ES-I3 (cell line): ENCODE measurements around the gene EMX2.
A peak's percentile ranks its signal among the peaks of the same experiment; 100 is the strongest.

Experiments used
- H3K36me3 ChIP-seq: 2 replicates; pipeline ENCODE4 v1.6.1; 2013; ENCODE audit warnings: mild to moderate bottlenecking, low read length, control low read depth, moderate library complexity; ENCODE audit not compliant: insufficient read depth
- H3K4me1 ChIP-seq: 2 replicates; pipeline ENCODE4 v1.6.1; 2013; ENCODE audit warnings: mild to moderate bottlenecking, control low read depth, low read length; ENCODE audit not compliant: insufficient read depth
- H3K9ac ChIP-seq: 2 replicates; pipeline ENCODE4 v1.6.1; 2013; ENCODE audit warnings: low read depth, mild to moderate bottlenecking, low read length, moderate library complexity
- H3K9me3 ChIP-seq: 2 replicates; pipeline ENCODE4 v1.6.1; 2013; ENCODE audit warnings: mild to moderate bottlenecking, low read length, moderate library complexity; ENCODE audit not compliant: control insufficient read depth, insufficient read depth

Gene EMX2

GRCh38 chr10:117536866-117537435 lies 5.6 kb upstream of the EMX2 start:
- Histone ChIP-seq H3K36me3 (no peaks in the 10 kb centered on the region), H3K9ac (peak overlapping the region; percentile 48; the same call in 1 of the 2 replicates), H3K9me3 (no peaks in the 10 kb centered on the region), H3K4me1 (peaks cover 7% of the 10 kb centered on the region)

DNA sequence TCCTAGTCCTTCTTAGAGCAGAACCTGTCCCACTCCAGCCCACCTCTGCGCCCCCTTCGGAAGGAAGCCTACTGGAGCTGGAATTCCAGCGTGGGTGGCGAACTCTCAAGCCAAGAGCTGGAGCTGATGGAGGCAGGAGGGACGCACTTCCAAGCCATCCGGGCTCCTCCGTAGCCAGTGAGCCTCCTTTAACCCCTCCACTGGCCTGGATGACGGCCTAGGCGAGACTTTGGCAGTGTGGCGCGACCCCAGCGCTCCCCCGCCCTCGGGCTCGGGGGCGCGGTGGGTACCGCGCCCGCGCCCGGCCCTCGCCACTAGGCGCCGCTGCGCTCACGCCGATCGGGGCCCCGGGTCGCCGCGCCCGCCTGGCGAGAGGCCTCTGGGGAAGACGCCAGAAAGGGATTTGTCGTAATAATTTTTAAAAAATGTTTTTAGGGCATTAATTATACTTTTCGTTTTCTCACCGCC lies 5.1 kb upstream of the EMX2 start:
- Histone ChIP-seq H3K9me3 (no peaks in the 10 kb centered on the region), H3K4me1 (peaks cover 7% of the 10 kb centered on the region), H3K9ac (peak overlapping the region; percentile 48; the same call in 1 of the 2 replicates), H3K36me3 (no peaks in the 10 kb centered on the region)

- H3K9ac ChIP-seq = peak overlapping the region; percentile 48; the same call in 1 of the 2 replicates
- no peaks in the 10 kb centered on the region for H3K9me3 ChIP-seq
- no peaks in the 10 kb centered on the region for H3K36me3 ChIP-seq
- peaks cover 7% of the 10 kb centered on the region for H3K4me1 ChIP-seq
Observed at GRCh38 chr10:117537904-117538524, 4.5 kb upstream of the EMX2 start.

- H3K9me3 ChIP-seq = no peaks in the 10 kb centered on the region
- no peaks in the 10 kb centered on the region; the same call in 1 of the 2 replicates for H3K4me1 ChIP-seq
- no peaks in the 10 kb centered on the region for H3K36me3 ChIP-seq
- H3K9ac ChIP-seq = no peak overlapping the region
Observed at GRCh38 chr10:117539361-117539773, 3.2 kb upstream of the EMX2 start.

DNA sequence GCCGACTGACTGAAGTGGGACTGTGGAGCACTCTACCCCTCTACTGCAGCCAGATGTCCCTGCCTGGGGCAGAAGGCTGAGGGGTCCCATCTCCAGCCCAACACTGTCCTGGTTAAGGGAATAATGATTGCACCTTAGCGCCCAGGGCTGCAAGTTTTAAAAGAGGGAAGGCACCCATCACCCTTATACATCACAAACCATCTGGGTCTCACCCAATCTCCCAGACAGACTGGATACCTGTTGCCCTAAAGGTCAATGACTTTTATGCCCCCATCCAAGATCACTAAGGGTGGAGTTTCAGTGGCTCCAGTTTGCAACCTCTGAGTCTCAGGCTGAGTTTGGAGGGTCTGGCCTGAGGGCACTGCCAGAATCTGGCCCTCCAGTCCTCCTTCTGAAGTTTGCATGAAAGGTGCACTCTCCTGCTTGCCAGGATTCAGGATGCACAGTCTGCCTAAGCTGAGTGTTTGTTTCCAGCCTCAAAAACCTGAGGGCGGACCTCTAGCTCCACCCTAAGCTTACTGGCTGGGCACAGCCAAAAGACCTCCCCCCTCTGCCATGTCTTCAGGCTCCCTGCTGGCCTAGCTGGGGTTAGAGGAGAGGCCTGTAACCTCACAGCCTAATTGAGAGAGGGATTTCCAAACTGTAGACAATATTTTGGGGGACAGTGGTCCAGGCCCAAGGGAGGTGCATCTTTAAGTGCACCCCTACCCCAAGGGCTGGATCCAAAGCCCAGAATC lies 2.5 kb upstream of the EMX2 start:
- no peaks in the 10 kb centered on the region for H3K9me3 ChIP-seq
- no peak overlapping the region for H3K9ac ChIP-seq
- H3K36me3 ChIP-seq = no peaks in the 10 kb centered on the region
- no peaks in the 10 kb centered on the region; the same call in 1 of the 2 replicates for H3K4me1 ChIP-seq

GRCh38 chr10:117540640-117541404 lies 1.7 kb upstream of the EMX2 start:
- no peaks in the 10 kb centered on the region; the same call in 1 of the 2 replicates for H3K4me1 ChIP-seq
- no peaks in the 10 kb centered on the region for H3K36me3 ChIP-seq
- no peaks in the 10 kb centered on the region for H3K9me3 ChIP-seq
- no peak overlapping the region for H3K9ac ChIP-seq

DNA sequence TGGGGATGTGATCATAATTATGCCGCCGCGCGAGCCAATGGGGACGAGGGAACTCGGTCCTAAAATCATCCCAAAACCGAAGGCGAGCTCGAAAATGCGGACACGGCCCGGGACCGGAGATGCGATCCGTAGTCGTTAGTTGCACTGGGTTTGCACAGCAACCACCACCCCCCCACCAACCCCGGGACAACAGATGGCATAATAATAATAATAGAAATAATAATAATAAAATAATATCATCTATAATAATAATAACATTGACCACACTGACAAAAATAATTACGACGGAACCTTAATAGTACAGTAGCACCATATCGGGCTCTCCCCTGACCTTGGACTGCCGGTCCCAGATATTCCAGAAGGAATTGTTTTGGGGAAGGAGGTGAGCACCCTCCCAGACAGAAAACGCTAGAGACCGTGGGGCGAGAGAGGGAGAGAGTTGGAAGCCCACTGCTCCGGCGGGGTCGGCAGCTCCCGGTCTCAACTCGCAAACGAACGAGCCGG lies 1.1 kb upstream of the EMX2 start:
- Histone ChIP-seq H3K9me3 (no peaks in the 10 kb centered on the region), H3K4me1 (no peaks in the 10 kb centered on the region; the same call in 1 of the 2 replicates), H3K9ac (peak overlapping the region; percentile 48; the same call in 1 of the 2 replicates), H3K36me3 (no peaks in the 10 kb centered on the region)

- H3K9ac ChIP-seq = peak overlapping the region; percentile 48; the same call in 1 of the 2 replicates
- H3K36me3 ChIP-seq = no peaks in the 10 kb centered on the region
- H3K4me1 ChIP-seq = no peaks in the 10 kb centered on the region; the same call in 1 of the 2 replicates
- no peaks in the 10 kb centered on the region for H3K9me3 ChIP-seq
Observed at GRCh38 chr10:117541909-117542705, 439 bp upstream of the EMX2 start.

- peak overlapping the region; percentile 46; the same call in 1 of the 2 replicates for H3K9ac ChIP-seq
- no peaks in the 10 kb centered on the region for H3K36me3 ChIP-seq
- no peaks in the 10 kb centered on the region for H3K9me3 ChIP-seq
- peaks cover 5% of the 10 kb centered on the region for H3K4me1 ChIP-seq
Observed at GRCh38 chr10:117543225-117544003, 868 bp downstream of the EMX2 start.

GRCh38 chr10:117544004-117544701 lies 1.6 kb downstream of the EMX2 start:
- no peaks in the 10 kb centered on the region for H3K36me3 ChIP-seq
- H3K9ac ChIP-seq = peak overlapping the region; percentile 46; the same call in 1 of the 2 replicates
- H3K4me1 ChIP-seq = peaks cover 5% of the 10 kb centered on the region
- no peaks in the 10 kb centered on the region for H3K9me3 ChIP-seq

GRCh38 chr10:117544711-117545140 lies 2.2 kb downstream of the EMX2 start:
- no peaks in the 10 kb centered on the region for H3K9me3 ChIP-seq
- H3K36me3 ChIP-seq = no peaks in the 10 kb centered on the region
- H3K4me1 ChIP-seq = peaks cover 5% of the 10 kb centered on the region
- peak overlapping the region; percentile 46; the same call in 1 of the 2 replicates for H3K9ac ChIP-seq
